Prostate gland (tissue), 2 donors: ENCODE data around the gene CDK5R1.

Experiments
- POLR2A ChIP-seq: fragments of 450-650 bp; IDR thresholded peaks from one replicate; pipeline ENCODE4 v1.6.1; 2016; ENCODE audit warnings: antibody characterized with exemption, mild to moderate bottlenecking
- TF ChIP-seq, protein P1 (sequence below), 4 experiments: fragments of 200-600 bp in 2 of 4; fragments of 450-650 bp in 2 of 4; sonication (generic) in 2 of 4; IDR thresholded peaks; 1 replicate in 3 of 4; 2 replicates in 1 of 4; pipeline ENCODE4 v1.5.1; 2016 to 2019; ENCODE audit warnings: antibody characterized with exemption in 4 of 4, mild to moderate bottlenecking in 2 of 4, moderate library complexity in 2 of 4

DNA sequence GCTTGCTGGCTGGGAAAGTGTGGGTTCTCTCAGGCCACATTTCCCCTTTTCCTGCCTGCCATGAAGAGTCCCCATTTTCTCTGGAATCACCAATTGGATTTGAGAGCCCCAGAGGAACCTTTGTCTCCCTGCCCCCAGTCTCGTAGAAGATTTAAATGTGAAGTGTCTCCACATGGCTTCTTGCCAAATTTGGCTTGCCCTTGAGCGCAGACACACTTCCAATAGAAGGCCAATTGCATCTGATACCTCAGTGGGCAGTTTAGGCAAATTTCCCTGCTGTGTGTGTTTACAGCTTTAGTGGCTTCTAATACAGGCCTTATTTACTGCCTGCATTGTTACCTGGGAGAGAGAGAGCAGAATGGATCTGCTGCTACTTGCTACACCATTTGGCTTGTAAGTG, 29.7 kb downstream of the CDK5R1 start:
- TF ChIP-seq, protein P1, sequence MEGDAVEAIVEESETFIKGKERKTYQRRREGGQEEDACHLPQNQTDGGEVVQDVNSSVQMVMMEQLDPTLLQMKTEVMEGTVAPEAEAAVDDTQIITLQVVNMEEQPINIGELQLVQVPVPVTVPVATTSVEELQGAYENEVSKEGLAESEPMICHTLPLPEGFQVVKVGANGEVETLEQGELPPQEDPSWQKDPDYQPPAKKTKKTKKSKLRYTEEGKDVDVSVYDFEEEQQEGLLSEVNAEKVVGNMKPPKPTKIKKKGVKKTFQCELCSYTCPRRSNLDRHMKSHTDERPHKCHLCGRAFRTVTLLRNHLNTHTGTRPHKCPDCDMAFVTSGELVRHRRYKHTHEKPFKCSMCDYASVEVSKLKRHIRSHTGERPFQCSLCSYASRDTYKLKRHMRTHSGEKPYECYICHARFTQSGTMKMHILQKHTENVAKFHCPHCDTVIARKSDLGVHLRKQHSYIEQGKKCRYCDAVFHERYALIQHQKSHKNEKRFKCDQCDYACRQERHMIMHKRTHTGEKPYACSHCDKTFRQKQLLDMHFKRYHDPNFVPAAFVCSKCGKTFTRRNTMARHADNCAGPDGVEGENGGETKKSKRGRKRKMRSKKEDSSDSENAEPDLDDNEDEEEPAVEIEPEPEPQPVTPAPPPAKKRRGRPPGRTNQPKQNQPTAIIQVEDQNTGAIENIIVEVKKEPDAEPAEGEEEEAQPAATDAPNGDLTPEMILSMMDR (IDR thresholded peaks at IDR 0.05) = no peak
- no peak for TF ChIP-seq POLR2A
